ENCODE measurements around the gene RHBDL3. TPM values are rescaled to one million over a fixed set of nuclear protein-coding genes. Genes with fewer than 3 reads are reported as not detected.
A peak's percentile ranks its signal among the peaks of the same experiment; 100 is the strongest.

RHBDL3 gene
- total RNA-seq, 1 experiment from 2014 or later, result 12.5 TPM

GRCh38 chr17:32275060-32276042 is 9.7 kb downstream of the RHBDL3 start:
- Histone ChIP-seq H3K14ac (ENCODE audit: insufficient read depth, low read length) (no peak overlapping the region), H3K79me1 (ENCODE audit: insufficient read depth, low read depth, low read length, poor library complexity, severe bottlenecking) (no peaks in the 10 kb centered on the region), H3K9me3 (ENCODE audit: control insufficient read depth, low read depth, low read length) (no peaks in the 10 kb centered on the region), H3K18ac (ENCODE audit: insufficient read length, low read depth, low read length) (no peak overlapping the region), H3T11ph (ENCODE audit: low read length) (no peak overlapping the region), H2BK15ac (ENCODE audit: low read depth, low read length) (no peak overlapping the region), H4K20me1 (ENCODE audit: control insufficient read depth, insufficient read depth, insufficient read length) (peaks cover 2% of the 10 kb centered on the region), H4K91ac (ENCODE audit: insufficient read length, low read depth, low read length) (no peak overlapping the region), H3K4ac (ENCODE audit: low read depth, low read length) (no peak overlapping the region), H3K9ac (ENCODE audit: extremely low read depth, insufficient read length, low read length) (no peak overlapping the region), H2BK5ac (ENCODE audit: insufficient read length, low read length) (no peak overlapping the region), H2BK12ac (ENCODE audit: insufficient read length, low read depth, low read length) (no peak overlapping the region), H2AFZ (ENCODE audit: low read length) (no peak overlapping the region), H3K4me1 (ENCODE audit: insufficient read depth, low read length) (peaks cover 14% of the 10 kb centered on the region), H2BK20ac (ENCODE audit: low read depth, low read length, poor library complexity, severe bottlenecking) (no peak overlapping the region), H3K4me2 (ENCODE audit: insufficient read depth, insufficient read length, low read length) (no peak overlapping the region), H3K23me2 (ENCODE audit: insufficient read length, low read depth, low read length, poor library complexity, severe bottlenecking) (no peaks in the 10 kb centered on the region), H4K5ac (ENCODE audit: insufficient read length, low read depth, low read length) (no peak overlapping the region), H3K23ac (ENCODE audit: insufficient read length, low read depth, low read length) (no peak overlapping the region), H2BK120ac (ENCODE audit: low read depth, low read length, poor library complexity, severe bottlenecking) (no peak overlapping the region), H4K8ac (replicated peaks; ENCODE audit: insufficient read length, low read depth, low read length) (no peak overlapping the region), H3K27me3 (ENCODE audit: insufficient read depth, low read length) (no peaks in the 10 kb centered on the region), H2AK5ac (ENCODE audit: insufficient read length, low read length) (no peak overlapping the region), H3K27ac (ENCODE audit: insufficient read length, low read depth, low read length) (no peak overlapping the region), H3K79me2 (ENCODE audit: insufficient read depth, low read length) (no peaks in the 10 kb centered on the region), H3K56ac (ENCODE audit: insufficient read length, low read depth, low read length) (no peak overlapping the region)
- TF ChIP-seq, protein P1, sequence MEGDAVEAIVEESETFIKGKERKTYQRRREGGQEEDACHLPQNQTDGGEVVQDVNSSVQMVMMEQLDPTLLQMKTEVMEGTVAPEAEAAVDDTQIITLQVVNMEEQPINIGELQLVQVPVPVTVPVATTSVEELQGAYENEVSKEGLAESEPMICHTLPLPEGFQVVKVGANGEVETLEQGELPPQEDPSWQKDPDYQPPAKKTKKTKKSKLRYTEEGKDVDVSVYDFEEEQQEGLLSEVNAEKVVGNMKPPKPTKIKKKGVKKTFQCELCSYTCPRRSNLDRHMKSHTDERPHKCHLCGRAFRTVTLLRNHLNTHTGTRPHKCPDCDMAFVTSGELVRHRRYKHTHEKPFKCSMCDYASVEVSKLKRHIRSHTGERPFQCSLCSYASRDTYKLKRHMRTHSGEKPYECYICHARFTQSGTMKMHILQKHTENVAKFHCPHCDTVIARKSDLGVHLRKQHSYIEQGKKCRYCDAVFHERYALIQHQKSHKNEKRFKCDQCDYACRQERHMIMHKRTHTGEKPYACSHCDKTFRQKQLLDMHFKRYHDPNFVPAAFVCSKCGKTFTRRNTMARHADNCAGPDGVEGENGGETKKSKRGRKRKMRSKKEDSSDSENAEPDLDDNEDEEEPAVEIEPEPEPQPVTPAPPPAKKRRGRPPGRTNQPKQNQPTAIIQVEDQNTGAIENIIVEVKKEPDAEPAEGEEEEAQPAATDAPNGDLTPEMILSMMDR (conservative IDR thresholded peaks at IDR 0.05), result no peak
- H3K4me3 Mint-ChIP-seq, result peak overlapping the region in 1 of 2 experiments; percentile 35; a peak in 2 of 5 replicates
- H3K4me1 Mint-ChIP-seq, result peaks cover 60 to 83% of the 10 kb centered on the region in 2 experiments
- peak; percentile 88 for DNase-seq
- peaks cover 31% of the 10 kb centered on the region for H3K27me3 Mint-ChIP-seq (ENCODE audit: low read depth)
- no peaks in the 10 kb centered on the region for H3K9me3 Mint-ChIP-seq
- no CpG with 5 or more reads among the region's 19 CpGs for WGBS (ENCODE audit: extremely low coverage, insufficient read length, low lambda C conversion rate)
- H3K36me3 Mint-ChIP-seq (ENCODE audit: insufficient read depth in 1 of 3, low read depth in 3 of 3), result peaks cover 0 to 4% (median 2%) of the 10 kb centered on the region in 3 experiments; a peak in 2 of 7 replicates
- peak overlapping the region; percentile 66 to 94 (median 76); a peak in 5 of 7 replicates for H3K27ac Mint-ChIP-seq
